Measurements from ENCODE around the gene EPDR1. TPM values are rescaled to one million over a fixed set of nuclear protein-coding genes. Genes with fewer than 3 reads are reported as not detected.
"Not testable (repeated sequence)": the region's sequence is repeated elsewhere in the genome, so short reads cannot be mapped to it uniquely, and the experiment has no call there.

Gene EPDR1
- polyA plus RNA-seq, 1 experiment, result 3.7 TPM

GRCh38 chr7:37952240-37952639, 31.8 kb downstream of the EPDR1 start:
- TF ChIP-seq CTCF (IDR thresholded peaks at IDR 0.05; ENCODE audit: insufficient read depth, low read depth, low read length), result no peak
- DNase-seq (ENCODE audit: low read depth), result no peak
- Histone ChIP-seq H3K36me3 (ENCODE audit: control insufficient read depth, insufficient read depth, low read length) (no peaks in the 10 kb centered on the region), H3K27me3 (ENCODE audit: control insufficient read depth, insufficient read depth, low read length) (no peaks in the 10 kb centered on the region), H3K4me3 (ENCODE audit: low read depth, low read length) (no peak overlapping the region)
- ChIA-PET CTCF (no interaction called here), POLR2A (no interaction called here)

DNA sequence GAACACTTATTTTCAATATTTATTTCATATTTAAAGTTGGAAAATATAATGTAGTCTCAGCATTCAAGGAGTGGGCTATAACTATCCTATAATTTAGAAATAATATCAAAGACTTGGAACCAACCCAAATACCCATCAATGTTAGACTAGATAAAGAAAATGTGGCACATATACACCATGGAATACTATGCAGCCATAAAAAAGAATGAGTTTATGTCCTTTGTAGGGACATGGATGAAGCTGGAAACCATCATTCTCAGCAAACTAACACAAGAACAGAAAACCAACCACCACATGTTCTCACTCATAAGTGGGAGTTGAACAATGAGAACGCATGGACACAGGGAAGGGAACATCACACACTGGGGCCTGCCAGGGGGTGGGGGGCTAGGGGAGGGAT, 33.8 kb downstream of the EPDR1 start:
- DNase-seq (ENCODE audit: low read depth); H3K27me3 ChIP-seq (ENCODE audit: control insufficient read depth, insufficient read depth, low read length); H3K36me3 ChIP-seq (ENCODE audit: control insufficient read depth, insufficient read depth, low read length); POLR2A ChIA-PET; CTCF ChIA-PET; H3K4me3 ChIP-seq (ENCODE audit: low read depth, low read length): not testable (repeated sequence)

DNA sequence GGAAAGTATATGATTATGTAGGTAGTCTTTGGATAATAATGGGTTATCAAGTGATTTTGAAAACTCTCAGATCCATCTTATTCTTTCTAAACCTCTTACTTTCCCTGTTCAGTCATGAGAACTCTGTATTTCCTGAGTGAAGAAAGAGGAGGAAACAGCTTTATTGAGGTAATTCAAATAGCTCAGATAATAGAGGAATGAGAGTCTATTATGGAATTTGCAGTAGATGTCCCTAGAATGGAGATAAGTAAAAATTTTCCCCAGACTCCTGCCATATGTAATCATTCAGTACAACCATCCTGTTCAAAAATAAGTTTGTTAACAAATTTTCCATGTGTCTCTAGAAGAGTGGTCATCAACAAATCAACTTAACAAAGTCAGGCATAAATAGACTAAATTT, 36.4 kb downstream of the EPDR1 start:
- H3K36me3 ChIP-seq (ENCODE audit: control insufficient read depth, insufficient read depth, low read length), result no peaks in the 10 kb centered on the region
- DNase-seq (ENCODE audit: low read depth), result no peak
- H3K27me3 ChIP-seq (ENCODE audit: control insufficient read depth, insufficient read depth, low read length), result no peaks in the 10 kb centered on the region
- TF ChIP-seq CTCF (IDR thresholded peaks at IDR 0.05; ENCODE audit: insufficient read depth, low read depth, low read length), result no peak
- CTCF ChIA-PET, result interaction anchor here (0.8 kb wide), 1 partner anchor 259 kb away, joined by 3 read pairs; no protein-coding TSS in a partner anchor
- POLR2A ChIA-PET, result no interaction called here
- H3K4me3 ChIP-seq (ENCODE audit: low read depth, low read length), result no peak overlapping the region

- Histone ChIP-seq H3K36me3 (ENCODE audit: control insufficient read depth, insufficient read depth, low read length) (no peaks in the 10 kb centered on the region), H3K27me3 (ENCODE audit: control insufficient read depth, insufficient read depth, low read length) (no peaks in the 10 kb centered on the region), H3K4me3 (ENCODE audit: low read depth, low read length) (no peak overlapping the region)
- CTCF ChIA-PET, result interaction anchor here (0.8 kb wide), 1 partner anchor 258 kb away, joined by 3 read pairs; no protein-coding TSS in a partner anchor
- POLR2A ChIA-PET, result no interaction called here
- no peak for TF ChIP-seq CTCF (IDR thresholded peaks at IDR 0.05; ENCODE audit: insufficient read depth, low read depth, low read length)
- no peak for DNase-seq (ENCODE audit: low read depth)
Observed at GRCh38 chr7:37957221-37957970, 37.0 kb downstream of the EPDR1 start.

GRCh38 chr7:37960483-37960882, 40.0 kb downstream of the EPDR1 start:
- Histone ChIP-seq H3K4me3 (ENCODE audit: low read depth, low read length) (no peak overlapping the region), H3K36me3 (ENCODE audit: control insufficient read depth, insufficient read depth, low read length) (no peaks in the 10 kb centered on the region), H3K27me3 (ENCODE audit: control insufficient read depth, insufficient read depth, low read length) (no peaks in the 10 kb centered on the region)
- CTCF ChIA-PET, result no interaction called here
- DNase-seq (ENCODE audit: low read depth), result no peak
- no peak for TF ChIP-seq CTCF (IDR thresholded peaks at IDR 0.05; ENCODE audit: insufficient read depth, low read depth, low read length)
- POLR2A ChIA-PET, result no interaction called here

DNA sequence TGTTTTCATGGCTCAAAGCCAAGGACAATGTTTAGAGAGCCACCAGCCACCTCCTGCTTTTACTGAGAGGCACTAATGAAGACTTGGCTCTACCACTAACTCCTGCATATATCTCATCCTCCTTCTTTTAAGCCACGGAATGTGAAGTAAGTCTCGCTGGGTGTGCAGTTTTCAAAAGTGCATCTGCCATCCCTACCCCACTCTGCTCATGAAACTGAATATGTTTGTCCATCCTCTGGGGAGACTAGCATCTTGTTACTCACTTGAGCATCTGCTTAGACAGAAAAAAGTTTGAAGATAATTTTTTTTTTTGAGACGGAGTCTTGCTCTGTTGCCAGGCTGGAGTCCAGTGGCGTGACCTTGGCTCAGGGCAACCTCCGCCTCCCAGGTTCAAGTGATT, 40.8 kb downstream of the EPDR1 start:
- POLR2A ChIA-PET, result no interaction called here
- DNase-seq (ENCODE audit: low read depth), result no peak
- Histone ChIP-seq H3K4me3 (ENCODE audit: low read depth, low read length) (no peak overlapping the region), H3K27me3 (ENCODE audit: control insufficient read depth, insufficient read depth, low read length) (no peaks in the 10 kb centered on the region), H3K36me3 (ENCODE audit: control insufficient read depth, insufficient read depth, low read length) (no peaks in the 10 kb centered on the region)
- CTCF ChIA-PET, result no interaction called here
- no peak for TF ChIP-seq CTCF (IDR thresholded peaks at IDR 0.05; ENCODE audit: insufficient read depth, low read depth, low read length)

Data from BJ (cell line).